ENCODE results near the gene HMGA1.
"Not testable (repeated sequence)": the region's sequence is repeated elsewhere in the genome, so short reads cannot be mapped to it uniquely, and the experiment has no call there.

The HMGA1 gene

DNA sequence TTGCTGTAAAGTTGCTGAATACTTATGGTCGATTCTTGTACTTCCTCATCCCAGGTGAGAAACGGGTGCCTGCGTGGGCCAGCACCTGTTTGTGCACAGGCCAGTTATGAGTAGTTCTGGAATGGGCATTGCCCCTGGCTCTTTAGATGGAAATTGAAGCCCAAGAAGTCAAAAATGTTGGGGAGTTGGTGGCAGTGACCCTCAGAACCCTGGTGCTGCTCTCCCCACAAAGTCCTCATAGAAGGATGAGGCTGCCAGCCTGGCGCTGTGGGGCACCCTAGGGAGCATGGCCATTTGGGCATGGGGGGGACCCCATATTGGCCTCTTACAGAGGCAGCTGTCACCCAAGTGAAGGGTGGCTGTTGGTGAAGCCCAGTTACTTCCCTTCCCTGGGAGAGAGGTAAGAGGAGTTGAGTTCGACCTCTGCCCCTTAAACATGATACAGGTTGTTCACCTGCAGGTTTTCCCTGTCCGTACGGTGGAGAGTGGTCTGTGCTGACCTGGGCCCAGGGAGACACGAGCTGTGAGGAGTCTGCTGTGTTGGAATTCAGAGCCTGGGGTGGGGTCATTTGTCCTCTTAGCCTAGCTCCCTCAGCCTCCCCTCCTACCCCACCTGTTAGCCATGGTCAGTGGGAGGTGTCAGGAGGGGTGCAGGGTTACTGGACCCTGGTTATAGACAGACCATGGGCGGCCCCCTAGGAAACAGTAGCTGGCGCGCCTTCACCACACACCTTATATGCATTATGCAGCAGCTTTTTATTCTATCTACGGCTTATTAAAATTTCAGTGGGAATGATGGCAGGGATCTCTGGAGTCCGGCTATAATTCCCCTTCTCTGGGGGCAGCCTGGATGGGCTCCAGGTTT, 4.9 kb downstream of the HMGA1 start:
- no peak for DNase-seq

DNA sequence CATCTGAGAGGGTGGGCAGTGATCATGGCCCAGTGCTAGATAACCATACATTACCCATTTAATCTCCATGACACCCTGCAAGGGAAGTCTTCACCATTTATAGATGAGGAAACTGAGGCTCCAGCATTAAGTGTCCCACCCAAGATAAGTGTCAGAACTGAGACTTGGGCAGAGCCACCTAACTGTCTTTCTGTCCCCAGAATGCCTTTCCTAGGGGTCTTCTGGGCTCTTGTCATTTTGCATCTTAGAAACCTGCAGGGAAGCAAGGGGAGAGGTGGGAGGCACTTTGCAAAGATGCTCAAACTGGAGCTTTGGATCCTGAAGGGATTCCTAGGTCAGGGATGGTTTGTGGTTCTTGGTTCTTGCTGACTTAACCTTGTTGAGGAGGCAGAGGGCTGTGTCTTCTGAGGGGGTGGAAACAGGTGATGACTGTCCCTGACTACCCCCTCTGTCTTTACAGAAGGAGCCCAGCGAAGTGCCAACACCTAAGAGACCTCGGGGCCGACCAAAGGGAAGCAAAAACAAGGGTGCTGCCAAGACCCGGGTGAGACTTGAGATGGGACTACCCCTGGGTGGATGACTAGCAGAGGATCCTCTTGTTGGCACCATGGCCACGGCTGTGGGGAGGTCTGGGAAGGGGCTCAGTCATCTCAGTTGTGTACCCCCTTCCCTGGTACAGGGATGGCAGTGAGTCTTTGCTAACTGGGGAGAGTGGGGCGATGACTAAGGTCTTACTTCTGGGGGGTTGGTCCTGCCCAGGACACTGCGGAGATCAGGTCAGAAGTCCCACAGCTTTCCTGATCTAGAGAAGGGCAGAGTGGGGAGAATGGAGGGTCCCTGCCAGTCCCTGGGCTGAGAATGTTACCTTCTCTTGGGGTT, 5.8 kb downstream of the HMGA1 start:
- no peak for DNase-seq

DNA sequence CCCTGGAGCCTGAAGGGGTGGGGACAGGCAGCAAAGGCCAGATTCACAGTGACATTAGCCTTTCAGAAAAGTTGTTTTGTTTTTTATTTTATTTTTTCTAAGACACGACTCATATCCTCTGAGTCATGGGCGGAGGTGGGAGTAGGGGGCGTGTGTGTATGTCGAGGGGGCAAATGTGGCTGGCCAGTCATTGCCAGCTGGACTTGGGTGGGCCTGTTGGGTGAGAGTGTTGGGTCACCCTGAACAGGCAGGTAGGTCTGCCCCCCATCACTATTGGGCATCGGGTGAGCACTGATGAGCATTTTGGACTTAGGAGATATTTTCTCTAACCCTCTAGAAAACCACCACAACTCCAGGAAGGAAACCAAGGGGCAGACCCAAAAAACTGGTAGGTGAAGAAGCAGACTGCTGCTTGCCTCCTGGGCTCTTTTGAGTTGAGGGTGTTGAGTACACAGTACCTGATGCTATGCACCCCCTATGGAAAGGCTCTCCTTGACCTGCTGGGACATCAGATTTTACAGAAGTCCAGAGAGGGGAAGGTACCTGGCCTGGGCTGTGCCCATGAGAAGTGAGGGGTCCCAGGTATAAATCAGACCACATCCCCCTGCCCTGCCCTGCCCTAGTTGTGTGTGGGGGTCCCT, 6.6 kb downstream of the HMGA1 start:
- DNase-seq: peak in 1 of 2 experiments; percentile 34

DNA sequence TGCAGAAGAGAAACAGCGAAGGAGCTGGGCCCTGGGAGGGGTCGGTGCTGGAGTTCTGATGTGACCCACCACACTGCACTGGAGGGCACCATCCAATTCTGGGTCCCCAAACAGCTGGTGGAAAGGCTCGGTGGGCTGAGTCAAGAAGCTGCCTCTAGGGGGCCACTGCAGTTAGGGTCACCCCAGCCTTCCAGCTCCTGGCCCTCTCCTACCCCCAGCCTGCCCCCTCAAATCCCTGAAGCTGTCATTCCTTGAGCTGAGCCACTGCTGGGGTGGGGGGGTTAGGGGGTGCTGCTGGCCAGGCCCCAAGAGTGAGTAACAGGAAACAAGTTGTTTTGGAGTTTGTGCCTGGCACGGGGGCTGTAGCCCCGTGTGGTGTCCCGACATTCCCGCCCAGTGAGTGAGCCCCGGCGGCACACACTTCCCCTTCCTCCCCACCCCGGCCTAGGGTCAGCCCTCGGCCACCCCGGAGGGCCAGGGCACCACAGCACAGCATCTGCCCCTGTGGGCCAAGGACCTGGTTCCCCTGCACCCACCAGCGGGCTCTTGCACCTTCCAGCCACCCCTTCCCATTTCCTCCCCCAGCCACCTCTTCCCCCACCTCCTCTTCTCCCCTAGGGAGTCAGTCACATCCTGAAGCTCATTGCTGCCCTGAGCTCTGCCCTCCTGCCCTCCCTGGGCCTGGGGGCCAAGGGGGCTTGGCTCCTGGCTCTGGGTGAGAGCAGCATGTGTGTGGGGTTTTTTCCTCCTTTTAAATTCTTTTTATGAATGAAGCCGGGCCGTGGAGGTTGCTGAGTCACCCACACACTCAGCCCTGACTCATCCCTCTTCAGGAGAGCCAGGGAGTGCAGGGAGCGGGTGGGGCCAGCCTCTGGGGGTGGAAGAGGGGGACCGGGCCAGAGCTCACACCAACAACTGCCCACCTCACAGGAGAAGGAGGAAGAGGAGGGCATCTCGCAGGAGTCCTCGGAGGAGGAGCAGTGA, 7.5 kb downstream of the HMGA1 start:
- peak; percentile 62 to 68 for DNase-seq

DNA sequence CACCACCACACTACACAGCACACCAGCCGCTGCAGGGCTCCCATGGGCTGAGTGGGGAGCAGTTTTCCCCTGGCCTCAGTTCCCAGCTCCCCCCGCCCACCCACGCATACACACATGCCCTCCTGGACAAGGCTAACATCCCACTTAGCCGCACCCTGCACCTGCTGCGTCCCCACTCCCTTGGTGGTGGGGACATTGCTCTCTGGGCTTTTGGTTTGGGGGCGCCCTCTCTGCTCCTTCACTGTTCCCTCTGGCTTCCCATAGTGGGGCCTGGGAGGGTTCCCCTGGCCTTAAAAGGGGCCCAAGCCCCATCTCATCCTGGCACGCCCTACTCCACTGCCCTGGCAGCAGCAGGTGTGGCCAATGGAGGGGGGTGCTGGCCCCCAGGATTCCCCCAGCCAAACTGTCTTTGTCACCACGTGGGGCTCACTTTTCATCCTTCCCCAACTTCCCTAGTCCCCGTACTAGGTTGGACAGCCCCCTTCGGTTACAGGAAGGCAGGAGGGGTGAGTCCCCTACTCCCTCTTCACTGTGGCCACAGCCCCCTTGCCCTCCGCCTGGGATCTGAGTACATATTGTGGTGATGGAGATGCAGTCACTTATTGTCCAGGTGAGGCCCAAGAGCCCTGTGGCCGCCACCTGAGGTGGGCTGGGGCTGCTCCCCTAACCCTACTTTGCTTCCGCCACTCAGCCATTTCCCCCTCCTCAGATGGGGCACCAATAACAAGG, 8.5 kb downstream of the HMGA1 start:
- DNase-seq: not testable (repeated sequence)

DNA sequence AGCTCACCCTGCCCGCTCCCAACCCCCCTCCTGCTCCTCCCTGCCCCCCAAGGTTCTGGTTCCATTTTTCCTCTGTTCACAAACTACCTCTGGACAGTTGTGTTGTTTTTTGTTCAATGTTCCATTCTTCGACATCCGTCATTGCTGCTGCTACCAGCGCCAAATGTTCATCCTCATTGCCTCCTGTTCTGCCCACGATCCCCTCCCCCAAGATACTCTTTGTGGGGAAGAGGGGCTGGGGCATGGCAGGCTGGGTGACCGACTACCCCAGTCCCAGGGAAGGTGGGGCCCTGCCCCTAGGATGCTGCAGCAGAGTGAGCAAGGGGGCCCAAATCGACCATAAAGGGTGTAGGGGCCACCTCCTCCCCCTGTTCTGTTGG, 9.1 kb downstream of the HMGA1 start:
- DNase-seq: not testable (repeated sequence)

DNA sequence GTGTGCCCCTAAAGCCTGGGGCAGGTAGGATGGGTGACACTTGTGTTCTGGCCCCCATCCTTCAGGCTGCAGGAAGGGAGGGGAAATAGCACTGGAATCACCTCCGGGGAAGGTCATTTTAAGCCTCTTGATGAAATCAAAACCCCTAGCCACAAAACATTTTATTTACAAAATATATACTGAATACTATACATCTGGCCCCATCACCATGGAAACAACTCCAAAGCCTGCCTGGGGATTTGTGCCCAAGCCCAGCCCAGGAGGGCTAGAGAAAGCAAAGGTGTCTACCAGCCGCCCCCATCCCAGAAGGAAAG, 9.5 kb downstream of the HMGA1 start:
- DNase-seq: no peak

DNA sequence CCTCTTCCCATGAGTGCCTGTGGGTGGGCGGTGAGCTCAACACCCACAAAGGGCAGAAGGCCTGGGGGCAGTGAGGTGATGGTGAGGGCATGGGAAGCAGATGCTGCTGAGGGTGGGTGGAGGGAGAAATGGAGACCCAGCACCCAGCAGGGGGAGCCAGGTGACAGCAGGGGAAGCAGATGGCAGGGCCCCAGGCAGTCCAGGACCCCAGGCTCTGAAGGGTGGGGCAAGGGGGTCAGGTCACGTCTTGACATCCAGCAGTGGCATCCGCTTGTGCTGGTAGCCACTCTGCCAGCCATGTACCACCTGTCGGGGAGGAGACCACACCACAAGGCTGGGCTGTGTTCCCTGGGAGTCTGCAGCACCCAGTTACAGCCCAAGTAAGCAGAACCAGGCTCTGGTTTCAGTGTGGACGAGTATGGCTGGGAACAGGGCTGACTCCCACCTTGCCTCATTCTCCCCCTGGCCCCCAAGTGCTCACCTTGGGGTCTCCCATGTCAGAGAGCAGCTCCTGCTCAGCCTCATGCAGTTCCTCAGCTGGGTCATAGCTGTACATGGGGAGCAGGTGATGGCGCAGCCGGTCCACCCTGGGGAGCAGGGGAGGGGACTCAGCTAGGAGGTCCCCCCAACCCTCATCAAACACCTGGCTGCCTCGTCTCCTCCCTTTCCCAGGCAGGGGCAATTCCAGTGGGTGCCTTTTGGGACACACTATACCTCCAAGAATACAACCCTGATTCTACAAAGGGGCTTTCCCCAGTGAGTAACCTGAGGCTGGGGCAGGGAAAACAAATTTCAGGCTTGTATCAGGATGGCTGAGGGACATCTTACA, 10.1 kb downstream of the HMGA1 start:
- peak; percentile 46 to 50 for DNase-seq

DNA sequence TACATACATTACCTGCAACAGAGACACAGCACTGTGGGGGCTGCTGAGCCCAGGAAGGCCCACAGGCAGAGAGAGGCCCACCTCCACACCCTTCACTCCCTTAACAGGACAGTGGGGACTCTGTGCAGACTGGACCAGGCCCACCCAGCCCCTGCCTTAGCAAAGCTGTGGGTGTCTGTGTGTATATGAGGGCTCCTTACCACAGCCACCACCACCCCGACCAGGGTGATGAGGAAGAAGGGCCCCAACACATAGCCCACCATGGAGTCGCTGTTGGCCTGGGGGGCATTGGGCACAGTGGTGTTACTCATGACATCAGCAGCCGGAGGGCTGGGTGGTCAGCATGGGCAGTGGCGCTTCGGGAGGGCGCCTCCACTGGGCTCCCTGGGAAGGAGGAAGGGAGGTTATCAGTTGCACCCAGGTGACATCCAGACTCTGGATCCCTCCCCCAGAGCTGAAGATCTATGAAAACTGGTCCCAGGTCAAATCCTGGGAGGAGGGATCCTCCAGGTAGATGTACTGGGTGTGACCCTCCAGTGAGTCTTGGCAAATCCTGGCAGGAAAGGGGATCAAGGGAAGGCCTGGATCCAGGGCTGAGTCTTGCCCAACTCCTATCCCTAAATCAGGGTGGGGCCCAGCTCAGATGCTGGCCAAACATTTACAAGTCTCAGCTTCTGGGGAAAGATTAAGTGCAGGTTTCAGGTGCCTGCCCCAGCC, 11.0 kb downstream of the HMGA1 start:
- DNase-seq: no peak

DNA sequence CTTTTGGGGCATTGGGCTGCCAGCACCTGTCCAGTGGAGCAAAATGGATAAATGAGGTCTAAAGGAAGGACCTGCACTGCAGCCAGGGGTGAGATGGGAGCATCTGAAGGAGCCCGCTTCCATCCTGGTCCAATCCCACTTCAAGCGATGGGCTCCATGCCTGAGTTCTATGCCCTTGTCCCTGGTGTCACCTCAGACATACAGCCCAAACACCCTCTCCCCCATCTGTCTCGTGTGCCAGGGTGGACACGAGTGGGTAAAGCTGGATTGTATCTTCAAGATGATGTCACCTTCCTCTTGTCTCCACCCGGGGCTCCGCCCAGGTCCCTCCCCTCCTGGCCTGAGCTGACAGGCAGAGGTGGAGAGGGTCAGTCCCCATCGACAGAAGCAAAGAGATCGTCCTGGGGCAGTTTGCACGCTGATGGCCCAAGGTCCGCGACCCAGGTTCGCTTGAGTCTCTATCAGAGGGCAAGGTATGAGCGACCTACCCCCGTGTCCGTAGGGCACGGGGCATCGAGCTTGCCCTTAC, 11.6 kb downstream of the HMGA1 start:
- peak in 1 of 2 experiments; percentile 31 for DNase-seq

DNA sequence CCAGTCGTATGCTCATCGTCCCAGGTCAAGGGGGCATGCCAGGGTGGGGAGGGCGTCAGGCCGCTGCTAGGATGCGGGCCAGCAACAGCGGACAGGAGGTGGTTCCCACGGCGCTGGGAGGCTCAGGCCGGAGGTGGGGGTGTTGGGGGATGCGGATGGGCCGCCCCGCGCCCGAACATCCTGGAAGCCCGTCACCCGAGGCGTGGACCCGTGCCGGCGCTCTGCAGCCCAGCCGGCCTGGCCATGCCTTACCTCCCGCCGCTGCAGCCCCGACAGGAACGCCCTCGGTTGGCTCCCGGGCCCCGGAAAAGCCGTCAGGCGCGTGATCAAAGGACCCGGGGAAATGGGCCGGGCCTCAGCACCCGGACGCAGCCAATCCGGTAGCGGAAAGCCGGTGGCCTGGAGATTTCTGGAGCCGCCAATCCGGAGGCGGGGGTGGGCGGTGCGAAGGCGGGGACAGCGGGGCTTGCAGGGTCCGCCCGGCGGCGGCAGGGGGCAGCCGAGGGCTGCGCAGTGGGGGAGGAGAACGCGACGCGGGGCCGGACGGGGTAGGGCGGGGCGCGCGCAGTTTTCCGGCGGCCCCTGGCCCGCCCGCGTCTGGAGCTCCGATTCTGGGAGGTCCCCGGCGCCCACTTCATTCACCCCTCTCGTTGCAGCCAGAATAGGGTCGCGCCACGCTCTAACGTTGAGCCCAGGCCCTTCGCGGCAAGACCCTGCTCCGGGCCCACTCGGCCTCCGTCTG, 12.2 kb downstream of the HMGA1 start, which contains the start of gene SMIM29:
Gene SMIM29, minus strand, starts transcription at position 280 of the 742 bp plus-strand sequence. CDS start 1,215 bp downstream, outside the sequence.
- DNase-seq: peak; percentile 95 to 96

DNA sequence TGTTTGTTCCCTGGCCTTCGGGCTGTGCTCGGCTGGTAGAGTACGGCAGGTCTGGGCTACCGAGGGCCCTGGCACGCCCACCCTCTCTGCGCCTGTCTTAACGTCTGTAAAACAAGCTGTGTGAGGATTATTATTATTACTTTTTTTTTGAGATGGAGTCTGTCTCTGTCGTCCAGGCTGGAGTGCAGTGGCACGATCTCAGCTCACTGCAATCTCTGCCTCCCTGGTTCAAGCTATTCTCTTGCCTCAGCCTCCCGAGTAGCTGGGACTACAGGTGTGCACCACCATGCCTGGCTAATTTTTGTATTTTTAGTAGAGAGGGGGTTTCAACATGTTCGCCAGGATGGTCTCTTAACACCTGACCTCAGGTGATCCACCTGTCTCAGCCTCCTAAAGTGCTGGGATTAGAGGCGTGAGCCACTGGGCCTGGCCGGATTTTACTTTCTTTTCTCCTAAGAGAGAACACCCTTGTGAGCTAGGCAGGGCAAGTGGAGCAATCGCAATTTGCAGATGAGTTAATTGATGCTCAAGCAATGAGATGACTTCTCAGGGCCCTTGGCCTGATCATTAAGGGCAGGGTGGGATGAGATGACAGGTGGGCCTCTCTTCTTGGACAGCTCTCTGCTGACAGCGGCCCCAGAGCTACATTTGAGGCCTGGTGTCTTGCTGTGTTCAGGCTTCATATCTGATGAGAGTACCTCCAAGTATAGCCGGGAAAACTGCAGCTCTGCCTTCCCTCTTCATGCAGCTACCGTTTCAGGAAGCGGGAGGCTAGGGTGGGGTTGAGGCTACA, 13.0 kb downstream of the HMGA1 start:
- DNase-seq: no peak

DNA sequence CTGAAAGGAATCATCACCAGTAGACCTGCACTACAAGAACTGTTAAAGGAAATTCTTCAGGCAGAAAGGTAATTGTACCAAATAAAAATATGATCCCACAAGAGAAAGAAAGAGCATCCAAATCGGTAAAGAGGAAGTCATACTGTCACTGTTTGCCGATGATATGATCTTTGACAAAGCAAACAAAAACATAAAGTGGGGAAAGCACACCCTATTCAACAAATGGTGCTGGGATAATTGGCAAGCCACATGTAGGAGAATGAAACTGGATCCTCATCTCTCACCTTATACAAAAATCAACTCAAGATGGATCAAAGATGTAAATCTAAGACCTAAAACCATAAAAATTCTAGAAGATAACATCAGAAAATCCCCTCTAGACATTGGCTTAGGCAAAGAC, 15.7 kb downstream of the HMGA1 start:
- DNase-seq: not testable (repeated sequence)

DNA sequence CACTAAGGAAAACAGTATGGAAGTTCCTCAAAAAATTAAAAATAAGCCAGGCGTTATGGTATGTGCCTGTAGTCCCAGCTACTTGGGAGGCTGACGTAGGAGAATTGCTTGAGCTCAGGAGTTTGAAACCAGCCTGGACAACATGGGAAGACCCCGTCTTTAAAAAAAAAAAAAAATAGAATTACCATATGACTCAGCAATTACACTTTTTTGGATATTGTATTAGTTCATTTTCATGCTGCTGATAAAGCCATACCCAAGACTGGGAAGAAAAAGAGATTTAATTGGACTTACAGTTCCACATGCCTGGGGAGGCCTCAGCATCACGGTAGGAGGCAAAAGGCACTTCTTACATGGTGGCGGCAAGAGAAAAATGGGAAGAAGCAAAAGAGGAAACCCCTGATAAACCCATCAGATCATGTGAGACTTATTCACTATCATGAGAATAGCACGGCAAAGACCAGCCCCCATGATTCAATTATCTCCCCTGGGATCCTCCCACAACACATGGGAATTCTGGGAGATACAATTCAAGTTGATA, 22.9 kb downstream of the HMGA1 start:
- DNase-seq: no peak

DNA sequence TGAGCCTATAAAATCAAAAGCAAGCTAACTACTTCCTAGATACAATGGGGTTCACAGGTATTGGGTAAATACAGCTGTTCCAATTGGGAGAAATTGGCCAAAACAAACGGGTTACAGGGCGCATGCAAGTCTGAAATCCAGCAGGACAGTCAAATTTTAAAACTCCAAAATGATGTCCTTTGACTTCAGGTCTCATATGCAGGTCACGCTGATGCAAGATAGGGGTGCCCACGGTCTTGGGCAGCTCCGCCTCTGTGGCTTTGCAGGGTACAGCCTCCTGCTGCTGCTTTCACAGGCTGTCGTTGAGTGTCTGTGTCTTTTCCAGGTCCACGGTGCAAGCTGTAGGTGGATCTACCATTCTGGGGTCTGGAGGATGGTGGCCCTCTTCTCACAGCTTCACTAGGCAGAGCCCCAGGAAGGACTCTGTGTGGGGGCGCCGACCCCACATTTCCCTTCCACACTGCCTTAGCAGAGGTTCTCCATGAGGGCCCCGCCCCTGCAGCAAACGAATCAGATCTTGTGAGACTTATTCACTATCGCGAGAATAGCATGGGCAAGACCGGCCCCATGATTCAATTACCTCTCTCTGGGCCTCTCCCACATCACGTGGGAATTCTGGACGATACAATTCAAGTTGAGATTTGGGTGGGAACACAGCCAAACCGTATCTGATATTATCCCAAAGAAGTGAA, 24.0 kb downstream of the HMGA1 start:
- DNase-seq: no peak

DNA sequence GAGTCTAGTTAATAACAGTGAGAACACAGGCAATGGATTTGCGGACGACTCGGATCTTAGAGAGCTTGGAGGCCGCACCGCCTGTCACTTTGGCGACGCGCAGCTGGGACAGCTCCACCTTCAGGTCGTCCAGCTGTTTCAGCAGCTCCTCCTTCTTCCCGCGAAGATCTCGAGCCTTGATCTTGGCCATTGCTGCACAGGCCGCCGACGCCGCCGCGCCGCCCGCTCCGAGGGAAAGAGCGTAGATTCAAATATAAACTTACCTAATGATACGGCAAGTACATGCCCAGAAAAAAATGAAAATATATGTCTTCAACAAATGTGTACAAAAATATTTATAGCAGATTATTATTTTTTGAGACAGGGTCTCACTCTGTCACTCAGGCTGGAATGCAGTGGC, 26.8 kb downstream of the HMGA1 start:
- not testable (repeated sequence) for DNase-seq

DNA sequence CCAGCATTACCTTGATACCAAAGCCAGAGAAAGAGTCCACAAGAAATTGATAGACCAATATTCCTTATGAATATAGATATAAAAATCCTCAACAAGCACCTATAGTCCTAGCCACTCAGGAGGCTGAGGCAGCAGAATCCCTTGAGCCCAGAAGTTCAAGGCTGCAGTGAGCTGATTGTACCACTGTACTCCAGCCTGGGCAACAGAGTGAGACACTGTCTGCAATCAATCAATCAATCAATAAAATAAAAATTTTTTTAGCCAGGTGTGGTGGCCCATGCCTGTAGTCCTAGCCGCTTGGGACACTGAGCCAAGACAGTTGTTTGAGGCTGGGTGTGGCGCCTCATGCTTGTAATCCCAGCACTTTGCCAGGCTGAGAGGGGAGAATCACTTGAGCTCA, 31.1 kb downstream of the HMGA1 start:
- no peak for DNase-seq

Data from activated CD4-positive, alpha-beta T cell treated with anti-CD3 and anti-CD28 coated beads, Interleukin-2, amount 50 U/mL, for 4 hours (primary cell).